Measurements from ENCODE around the gene CNTN2.

Gene CNTN2

GRCh38 chr1:205014783-205015182, 28.2 kb upstream of the CNTN2 start:
- in situ Hi-C loops (cut with MboI; ENCODE audit: low pct_unique_long_range_greater_than_20kb, low sequenced_read_pairs, unreplicated experiment), result no loop called here
- no peak for DNase-seq (ENCODE audit: low spot score)
- no peak for TF ChIP-seq CTCF (IDR thresholded peaks at IDR 0.05; ENCODE audit: extremely low read depth, insufficient read depth, missing control alignments)

GRCh38 chr1:205015241-205015640, 27.8 kb upstream of the CNTN2 start:
- in situ Hi-C loops (cut with MboI; ENCODE audit: low pct_unique_long_range_greater_than_20kb, low sequenced_read_pairs, unreplicated experiment), result no loop called here
- no peak for TF ChIP-seq CTCF (IDR thresholded peaks at IDR 0.05; ENCODE audit: extremely low read depth, insufficient read depth, missing control alignments)
- no peak for DNase-seq (ENCODE audit: low spot score)

- no peak for DNase-seq (ENCODE audit: low spot score)
- TF ChIP-seq CTCF (IDR thresholded peaks at IDR 0.05; ENCODE audit: extremely low read depth, insufficient read depth, missing control alignments), result no peak
- in situ Hi-C loops (cut with MboI; ENCODE audit: low pct_unique_long_range_greater_than_20kb, low sequenced_read_pairs, unreplicated experiment), result no loop called here
Observed at GRCh38 chr1:205016075-205016474, 26.9 kb upstream of the CNTN2 start.

GRCh38 chr1:205016584-205016983, 26.4 kb upstream of the CNTN2 start:
- TF ChIP-seq CTCF (IDR thresholded peaks at IDR 0.05; ENCODE audit: extremely low read depth, insufficient read depth, missing control alignments), result no peak
- in situ Hi-C loops (cut with MboI; ENCODE audit: low pct_unique_long_range_greater_than_20kb, low sequenced_read_pairs, unreplicated experiment), result no loop called here
- DNase-seq (ENCODE audit: low spot score), result no peak

GRCh38 chr1:205017001-205017400, 26.0 kb upstream of the CNTN2 start:
- in situ Hi-C loops (cut with MboI; ENCODE audit: low pct_unique_long_range_greater_than_20kb, low sequenced_read_pairs, unreplicated experiment), result no loop called here
- DNase-seq (ENCODE audit: low spot score), result no peak
- TF ChIP-seq CTCF (IDR thresholded peaks at IDR 0.05; ENCODE audit: extremely low read depth, insufficient read depth, missing control alignments), result no peak

- in situ Hi-C loops (cut with MboI; ENCODE audit: low pct_unique_long_range_greater_than_20kb, low sequenced_read_pairs, unreplicated experiment), result no loop called here
- no peak for DNase-seq (ENCODE audit: low spot score)
- no peak for TF ChIP-seq CTCF (IDR thresholded peaks at IDR 0.05; ENCODE audit: extremely low read depth, insufficient read depth, missing control alignments)
Observed at GRCh38 chr1:205017766-205018165, 25.2 kb upstream of the CNTN2 start.

- in situ Hi-C loops (cut with MboI; ENCODE audit: low pct_unique_long_range_greater_than_20kb, low sequenced_read_pairs, unreplicated experiment), result no loop called here
- TF ChIP-seq CTCF (IDR thresholded peaks at IDR 0.05; ENCODE audit: extremely low read depth, insufficient read depth, missing control alignments), result no peak
Observed at GRCh38 chr1:205018381-205018780, 24.6 kb upstream of the CNTN2 start.

More at GRCh38 chr1:205018381-205018780, 24.6 kb upstream of the CNTN2 start:
- no peak for DNase-seq (ENCODE audit: low spot score)

Measured in GM13977 (cell line).